ENCODE results near the gene ARHGAP20. TPM values are rescaled to one million over a fixed set of nuclear protein-coding genes. Genes with fewer than 3 reads are reported as not detected.

ARHGAP20 gene
- total RNA-seq, 1 donor from 2014 or later = 0.62 TPM

DNA sequence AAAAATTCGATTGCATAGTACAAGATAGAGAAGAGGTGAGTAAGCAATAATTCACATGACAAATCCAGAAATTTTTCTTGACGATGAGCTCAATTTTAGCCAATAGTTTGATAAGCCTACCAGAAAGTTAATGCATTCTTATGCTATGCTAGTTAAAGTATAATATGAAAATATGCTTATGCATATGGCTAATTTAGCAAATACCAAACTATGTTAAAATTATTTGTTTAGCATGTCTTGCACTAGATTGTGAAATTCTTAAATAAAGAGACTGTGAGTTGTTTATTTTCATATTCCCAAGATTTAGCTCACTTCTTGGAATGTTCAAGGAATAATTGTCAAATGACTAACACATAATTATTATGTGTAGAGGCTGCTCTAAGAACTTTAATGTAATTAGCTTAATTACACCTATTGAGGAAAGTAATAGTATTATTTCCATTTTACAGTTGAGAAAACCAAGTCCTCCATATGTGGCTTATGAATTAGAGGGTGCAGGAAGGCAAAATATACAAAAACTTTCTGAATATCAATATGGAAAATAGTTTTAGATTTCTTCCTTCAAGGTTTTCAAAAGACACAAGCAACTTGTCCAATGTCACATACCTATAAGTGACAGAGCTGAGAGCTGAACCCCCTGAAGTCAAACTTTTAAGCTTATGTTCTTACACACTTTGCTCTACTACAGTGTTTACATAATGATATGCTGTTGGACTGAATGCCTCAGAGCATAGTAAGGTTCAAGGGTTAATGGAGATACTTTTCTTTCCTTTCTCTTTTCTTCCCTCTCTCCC lies 45.9 kb upstream of the ARHGAP20 start:
- Mint-ChIP-seq H3K4me3 (ENCODE audit: unreplicated experiment) (no peak overlapping the region), H3K27me3 (ENCODE audit: low read depth) (no peaks in the 10 kb centered on the region), H3K9me3 (ENCODE audit: low read depth) (peaks cover 8% of the 10 kb centered on the region), H3K36me3 (ENCODE audit: low read depth) (peaks cover under 1% of the 10 kb centered on the region), H3K27ac (ENCODE audit: unreplicated experiment) (no peak overlapping the region), H3K4me1 (ENCODE audit: low read depth) (peaks cover 31% of the 10 kb centered on the region)
- no peak for DNase-seq (ENCODE audit: low spot score)
- no peak for TF ChIP-seq CTCF (IDR thresholded peaks at IDR 0.05)

DNA sequence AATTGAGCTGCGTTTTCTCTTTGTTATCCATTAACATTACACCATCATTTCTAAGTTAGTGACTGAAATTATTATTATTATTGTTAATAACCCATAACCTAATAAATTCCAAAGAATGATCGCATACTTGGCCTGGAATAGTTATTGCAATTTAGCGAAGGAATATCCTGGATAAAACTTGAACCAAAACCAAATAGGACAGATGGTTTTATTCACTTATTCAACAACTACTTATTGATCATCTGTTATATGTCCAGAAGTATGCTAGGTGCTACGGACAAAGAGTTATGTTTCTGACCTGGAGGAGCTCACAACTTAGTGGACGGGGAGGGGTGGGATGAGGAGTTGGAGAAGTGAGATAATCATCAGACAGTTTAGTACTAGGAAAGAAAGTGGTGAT lies 44.8 kb upstream of the ARHGAP20 start:
- peaks cover 22% of the 10 kb centered on the region for H3K4me1 Mint-ChIP-seq (ENCODE audit: low read depth)
- peaks cover 19% of the 10 kb centered on the region for H3K9me3 Mint-ChIP-seq (ENCODE audit: low read depth)
- no peak for DNase-seq (ENCODE audit: low spot score)
- H3K36me3 Mint-ChIP-seq (ENCODE audit: low read depth) = peaks cover 7% of the 10 kb centered on the region
- TF ChIP-seq CTCF (IDR thresholded peaks at IDR 0.05) = no peak
- no peak overlapping the region for H3K27ac Mint-ChIP-seq (ENCODE audit: unreplicated experiment)
- no peaks in the 10 kb centered on the region for H3K27me3 Mint-ChIP-seq (ENCODE audit: low read depth)
- H3K4me3 Mint-ChIP-seq (ENCODE audit: unreplicated experiment) = no peak overlapping the region

- H3K4me1 Mint-ChIP-seq (ENCODE audit: low read depth) = peaks cover 22% of the 10 kb centered on the region
- H3K27ac Mint-ChIP-seq (ENCODE audit: unreplicated experiment) = no peak overlapping the region
- no peak overlapping the region for H3K4me3 Mint-ChIP-seq (ENCODE audit: unreplicated experiment)
- H3K9me3 Mint-ChIP-seq (ENCODE audit: low read depth) = peaks cover 30% of the 10 kb centered on the region
- no peak for DNase-seq (ENCODE audit: low spot score)
- no peaks in the 10 kb centered on the region for H3K27me3 Mint-ChIP-seq (ENCODE audit: low read depth)
- no peak for TF ChIP-seq CTCF (IDR thresholded peaks at IDR 0.05)
- peaks cover 11% of the 10 kb centered on the region for H3K36me3 Mint-ChIP-seq (ENCODE audit: low read depth)
Observed at GRCh38 chr11:110755941-110756340, 43.7 kb upstream of the ARHGAP20 start.

GRCh38 chr11:110752890-110753289 lies 40.7 kb upstream of the ARHGAP20 start:
- Mint-ChIP-seq H3K27me3 (ENCODE audit: low read depth) (no peaks in the 10 kb centered on the region), H3K36me3 (ENCODE audit: low read depth) (peaks cover 11% of the 10 kb centered on the region), H3K9me3 (ENCODE audit: low read depth) (peaks cover 43% of the 10 kb centered on the region), H3K4me3 (ENCODE audit: unreplicated experiment) (no peak overlapping the region), H3K4me1 (ENCODE audit: low read depth) (peaks cover 4% of the 10 kb centered on the region), H3K27ac (ENCODE audit: unreplicated experiment) (no peak overlapping the region)
- no peak for DNase-seq (ENCODE audit: low spot score)
- TF ChIP-seq CTCF (IDR thresholded peaks at IDR 0.05) = no peak

- no peaks in the 10 kb centered on the region for H3K4me1 Mint-ChIP-seq (ENCODE audit: low read depth)
- DNase-seq (ENCODE audit: low spot score) = no peak
- H3K27me3 Mint-ChIP-seq (ENCODE audit: low read depth) = no peaks in the 10 kb centered on the region
- no peak overlapping the region for H3K27ac Mint-ChIP-seq (ENCODE audit: unreplicated experiment)
- no peak overlapping the region for H3K4me3 Mint-ChIP-seq (ENCODE audit: unreplicated experiment)
- peaks cover 11% of the 10 kb centered on the region for H3K36me3 Mint-ChIP-seq (ENCODE audit: low read depth)
- peaks cover 43% of the 10 kb centered on the region for H3K9me3 Mint-ChIP-seq (ENCODE audit: low read depth)
- TF ChIP-seq CTCF (IDR thresholded peaks at IDR 0.05) = no peak
Observed at GRCh38 chr11:110750100-110750499, 37.9 kb upstream of the ARHGAP20 start.

Data from chondrocyte (in vitro differentiated cells).